Measurements from ENCODE around the gene ZNF469.

The ZNF469 gene

GRCh38 chr16:88414521-88415380, 32.0 kb downstream of the ZNF469 start:
- DNase-seq = no peak

DNA sequence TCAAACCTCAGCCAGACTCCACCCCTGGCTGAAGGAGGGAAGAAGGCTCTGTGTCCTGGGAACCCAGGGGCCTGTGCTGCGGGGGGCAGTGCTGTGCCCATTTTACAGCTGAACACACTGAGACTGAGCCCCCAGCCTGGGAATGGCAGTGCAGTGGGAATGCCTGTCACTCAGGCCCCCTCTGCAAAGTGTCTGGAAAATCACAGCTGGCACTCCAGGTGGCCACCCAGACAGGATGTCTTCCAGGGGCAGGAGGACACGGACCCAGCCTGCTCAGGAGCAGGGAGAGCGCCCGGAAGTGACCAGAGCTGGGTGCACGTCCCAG, 32.6 kb downstream of the ZNF469 start:
- no peak for DNase-seq

DNA sequence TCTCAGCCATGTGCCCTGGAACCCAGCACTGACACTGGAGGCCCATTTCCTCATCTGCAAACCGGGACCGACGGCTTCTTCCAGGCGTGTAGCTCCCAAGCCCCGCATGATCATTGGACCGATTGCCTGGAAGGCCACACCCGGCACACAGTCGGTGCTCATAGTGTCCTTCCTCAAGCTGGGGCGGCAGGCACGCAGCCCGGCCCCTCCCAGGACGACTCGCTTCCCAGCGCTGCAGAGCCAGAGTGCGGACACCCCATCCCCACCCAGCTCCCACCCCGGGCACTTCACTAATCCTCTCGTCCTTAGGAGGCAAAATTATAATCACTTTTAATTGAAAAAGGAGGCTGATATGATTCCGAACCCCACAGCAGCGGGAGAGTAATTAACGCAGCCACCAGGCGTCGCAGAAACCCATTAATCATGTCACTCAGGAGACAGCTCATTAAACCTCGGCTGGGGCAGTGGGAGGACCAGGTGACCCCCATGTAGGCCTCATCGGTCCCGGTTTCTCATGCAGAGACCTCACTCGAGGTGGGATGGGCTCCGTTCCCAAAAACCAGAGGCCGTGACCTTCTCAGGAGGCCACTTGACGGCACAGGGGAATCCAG, 33.1 kb downstream of the ZNF469 start:
- no peak for DNase-seq

GRCh38 chr16:88416686-88417085, 33.9 kb downstream of the ZNF469 start:
- DNase-seq = no peak

DNA sequence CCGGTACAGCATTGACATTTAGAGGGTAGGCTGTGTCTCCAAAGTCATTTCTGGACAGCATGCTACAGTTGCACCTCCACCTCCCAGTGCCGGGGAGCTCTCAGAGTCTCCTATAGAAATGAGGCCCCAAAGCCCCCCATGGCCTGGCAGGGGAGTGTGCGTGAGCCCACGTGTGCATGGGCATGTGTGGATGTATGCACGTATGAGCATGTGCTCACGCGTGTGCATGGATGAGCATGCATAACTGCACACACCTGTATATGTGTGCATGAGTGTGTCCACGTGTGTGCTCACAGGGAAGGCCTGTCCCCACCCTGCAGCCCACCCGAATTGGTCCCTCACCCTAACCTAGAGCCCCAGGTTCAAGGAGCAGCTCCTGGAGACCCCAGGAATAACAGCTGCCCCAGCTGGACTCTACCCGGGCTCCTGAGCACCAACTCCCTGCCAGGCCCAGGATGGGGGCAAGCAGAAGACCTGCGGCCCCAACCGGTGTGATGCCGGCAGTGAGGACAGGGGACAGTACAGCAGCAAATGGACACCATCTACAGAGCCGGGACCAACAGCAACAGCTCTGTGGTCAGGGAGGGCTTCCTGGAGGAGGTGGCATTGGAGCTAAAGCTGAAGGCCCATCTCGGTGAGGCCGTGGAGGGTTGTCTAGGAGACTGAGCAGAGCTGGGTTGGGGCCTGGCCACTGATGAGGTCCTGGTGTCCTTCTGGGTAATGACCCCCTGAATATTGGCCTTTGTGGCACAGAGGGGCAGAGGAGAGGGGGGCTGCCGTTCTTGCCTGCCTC, 35.1 kb downstream of the ZNF469 start:
- no peak for DNase-seq

DNA sequence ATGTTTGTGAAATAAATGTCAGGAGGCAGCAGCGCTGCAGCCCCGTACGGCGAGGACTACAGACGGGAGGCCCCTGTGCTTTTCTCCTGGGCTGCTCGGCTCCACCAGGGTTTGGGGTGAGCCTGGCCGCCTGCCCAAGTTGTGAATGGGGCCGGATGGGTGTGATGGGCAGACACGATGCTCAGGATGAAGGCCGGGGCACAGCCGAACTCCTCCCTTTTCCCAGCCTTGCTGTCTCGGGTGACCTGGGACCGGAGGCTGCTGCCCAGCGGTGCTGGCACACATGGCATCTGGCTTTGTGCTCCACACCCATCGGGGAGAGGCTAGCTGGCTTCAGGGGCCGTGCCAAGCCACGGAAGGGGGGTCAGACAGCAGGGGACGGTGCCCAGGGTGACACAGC, 36.1 kb downstream of the ZNF469 start:
- no peak for DNase-seq

GRCh38 chr16:88419790-88420189, 37.0 kb downstream of the ZNF469 start:
- no peak for DNase-seq

DNA sequence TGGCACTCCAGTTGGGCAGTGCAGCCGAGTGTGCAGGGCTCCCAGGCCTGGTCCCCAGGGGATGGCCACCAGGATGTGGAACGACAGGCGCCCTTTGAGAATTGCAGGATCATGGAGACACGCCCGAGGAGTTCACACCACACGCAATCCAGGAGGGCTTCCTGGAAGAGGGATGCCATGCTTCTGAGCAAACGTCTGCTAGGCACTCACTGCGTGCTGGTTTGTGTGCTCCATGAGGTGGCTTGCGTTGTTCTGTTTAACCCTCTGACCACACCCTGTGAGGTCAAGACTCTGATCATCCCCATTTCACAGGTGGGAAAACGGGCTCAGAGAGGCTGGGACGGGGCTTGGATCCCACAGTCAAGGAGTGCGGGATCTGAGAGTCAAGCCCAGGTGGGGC, 37.7 kb downstream of the ZNF469 start:
- DNase-seq = no peak

GRCh38 chr16:88421301-88421700, 38.5 kb downstream of the ZNF469 start:
- DNase-seq = no peak

DNA sequence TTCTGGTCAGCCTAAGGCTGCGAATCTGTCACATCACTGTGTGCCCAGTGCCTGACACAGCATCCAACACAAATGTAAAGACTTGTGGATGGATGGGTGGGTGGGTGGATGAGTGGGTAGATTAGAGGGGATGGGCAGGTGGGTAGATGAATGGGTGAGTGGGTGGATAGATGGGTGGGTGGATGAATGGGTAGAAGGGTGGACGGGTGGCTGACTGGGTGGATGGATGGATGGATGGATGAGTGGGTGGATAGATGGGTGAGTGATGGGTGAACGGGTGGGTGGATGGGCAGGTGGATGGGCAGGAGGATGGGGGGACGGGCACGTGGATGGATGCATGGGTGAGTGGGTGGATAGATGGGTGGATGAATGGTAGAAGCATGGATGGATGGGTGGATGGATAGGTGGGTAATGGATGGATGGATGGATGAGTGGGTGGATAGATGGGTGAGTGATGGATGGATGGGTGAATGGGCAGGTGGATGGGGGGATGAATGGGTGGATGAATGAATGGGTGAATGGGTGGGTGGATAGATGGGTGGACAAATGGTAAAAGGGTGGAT, 39.2 kb downstream of the ZNF469 start:
- no peak for DNase-seq

DNA sequence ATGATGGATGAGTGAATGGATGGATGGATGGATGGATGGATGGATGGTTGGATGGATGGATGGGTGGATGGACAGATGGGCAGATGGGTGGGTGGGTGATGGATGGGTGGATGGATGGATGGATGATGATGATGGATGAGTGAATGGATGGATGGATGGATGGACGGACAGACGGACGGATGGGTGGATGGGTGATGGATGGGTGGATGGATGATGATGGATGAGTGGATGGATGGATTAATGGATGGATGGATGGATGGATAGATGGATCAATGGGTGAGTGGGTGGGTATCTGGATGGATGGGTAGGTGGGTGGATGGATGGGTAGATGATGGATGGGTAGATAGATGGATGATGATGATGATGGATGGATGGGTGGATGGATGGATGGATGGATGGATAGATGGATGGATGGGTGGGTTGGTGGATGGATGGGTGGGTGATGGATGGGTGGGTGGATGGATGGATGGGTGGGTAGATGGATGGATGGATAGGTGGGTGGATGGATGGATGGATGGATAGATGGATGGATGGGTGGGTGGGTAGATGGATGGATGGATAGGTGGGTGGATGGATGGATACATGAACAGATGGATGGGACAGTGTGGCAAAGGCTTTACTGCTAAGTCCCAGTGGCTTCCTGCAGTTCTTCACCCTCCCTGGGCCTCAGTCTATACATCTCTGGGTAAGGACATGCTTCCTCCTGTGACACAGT, 40.1 kb downstream of the ZNF469 start:
- no peak for DNase-seq

DNA sequence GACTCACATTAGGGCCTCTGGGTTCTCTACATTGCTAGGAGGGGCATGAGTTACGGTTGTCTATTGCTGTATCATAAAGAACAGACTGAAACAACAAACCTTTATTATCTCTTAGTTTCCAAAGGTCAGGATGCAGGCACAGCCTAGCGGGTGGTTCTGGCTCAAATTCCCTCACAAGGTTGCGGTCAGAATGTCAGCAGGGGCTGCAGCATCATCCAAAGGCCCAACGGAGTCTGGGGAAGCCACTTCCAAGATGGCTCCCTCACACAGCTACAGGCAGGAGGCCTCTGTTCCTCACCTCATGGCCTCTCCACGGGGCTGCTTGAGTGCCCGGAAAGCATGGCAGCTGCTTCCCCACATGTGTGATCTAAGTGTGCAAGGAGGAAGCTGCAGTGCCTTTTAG, 40.7 kb downstream of the ZNF469 start:
- no peak for DNase-seq

DNA sequence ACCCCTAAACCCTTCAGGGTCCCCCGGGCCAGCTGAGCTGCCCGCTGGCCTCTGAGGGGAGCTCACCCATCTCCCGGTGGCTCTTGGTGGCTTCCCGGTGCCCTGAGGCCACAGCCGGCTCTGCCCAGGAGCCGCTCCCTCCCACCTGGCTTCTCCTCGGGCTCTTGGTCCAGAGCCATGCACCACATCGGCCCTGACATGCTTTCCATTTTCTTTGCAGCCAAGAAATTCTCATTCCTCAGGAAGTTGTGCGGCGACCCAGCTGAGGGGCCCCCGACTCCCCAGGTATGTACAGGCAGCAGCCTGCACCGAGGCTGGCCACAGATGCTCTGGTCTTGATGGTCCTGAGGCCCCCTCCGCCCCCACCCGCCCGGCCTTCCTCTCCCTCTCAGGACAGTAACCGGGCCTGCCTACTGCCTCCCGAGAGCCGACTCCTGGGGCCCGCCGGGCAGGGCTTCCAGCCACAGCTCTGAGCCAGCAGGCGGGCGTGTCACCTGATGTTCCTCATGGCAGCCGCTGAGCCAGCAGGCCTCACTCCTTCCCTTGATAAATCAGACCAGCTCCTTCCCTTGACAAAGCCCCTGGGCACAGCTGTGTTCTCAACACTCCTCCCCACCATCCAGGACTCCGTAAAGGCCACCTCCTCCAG, 42.0 kb downstream of the ZNF469 start:
- DNase-seq = no peak

DNA sequence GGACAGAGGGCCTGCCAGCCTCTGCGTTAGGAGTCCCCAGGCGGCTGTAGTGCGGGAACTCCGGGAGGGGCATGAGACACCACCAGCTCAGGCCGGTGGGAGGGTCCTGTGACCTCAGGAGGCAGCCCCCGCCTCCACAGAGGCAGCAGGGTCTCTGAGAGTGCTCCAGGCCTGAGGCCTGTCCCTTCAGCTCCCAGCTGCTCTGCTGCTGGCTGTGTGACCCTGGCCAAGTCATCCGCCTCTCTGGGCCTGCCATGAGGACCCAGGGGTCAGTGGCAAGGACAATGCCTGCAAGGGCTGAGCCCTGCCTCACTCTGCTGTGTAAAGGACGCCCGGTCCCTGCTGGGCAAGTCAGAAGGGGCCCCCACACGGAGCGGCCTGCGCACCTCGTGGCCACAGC, 43.3 kb downstream of the ZNF469 start:
- no peak for DNase-seq

DNA sequence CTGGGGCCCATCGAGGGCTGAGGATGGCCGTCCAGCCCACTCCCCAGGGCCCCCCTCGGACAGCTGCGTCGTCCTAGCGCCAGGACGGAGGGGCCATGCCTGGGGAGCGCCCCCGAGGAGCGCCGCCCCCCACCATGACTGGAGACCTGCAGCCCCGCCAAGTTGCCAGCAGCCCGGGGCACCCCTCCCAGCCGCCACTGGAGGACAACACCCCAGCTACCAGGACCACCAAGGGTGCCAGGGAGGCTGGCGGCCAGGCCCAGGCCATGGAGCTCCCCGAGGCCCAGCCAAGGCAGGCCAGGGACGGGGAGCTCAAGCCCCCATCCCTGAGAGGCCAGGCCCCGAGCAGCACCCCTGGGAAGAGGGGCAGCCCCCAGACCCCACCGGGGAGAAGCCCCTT, 44.6 kb downstream of the ZNF469 start:
- no peak for DNase-seq

GRCh38 chr16:88428156-88428555, 45.4 kb downstream of the ZNF469 start:
- DNase-seq = no peak

DNA sequence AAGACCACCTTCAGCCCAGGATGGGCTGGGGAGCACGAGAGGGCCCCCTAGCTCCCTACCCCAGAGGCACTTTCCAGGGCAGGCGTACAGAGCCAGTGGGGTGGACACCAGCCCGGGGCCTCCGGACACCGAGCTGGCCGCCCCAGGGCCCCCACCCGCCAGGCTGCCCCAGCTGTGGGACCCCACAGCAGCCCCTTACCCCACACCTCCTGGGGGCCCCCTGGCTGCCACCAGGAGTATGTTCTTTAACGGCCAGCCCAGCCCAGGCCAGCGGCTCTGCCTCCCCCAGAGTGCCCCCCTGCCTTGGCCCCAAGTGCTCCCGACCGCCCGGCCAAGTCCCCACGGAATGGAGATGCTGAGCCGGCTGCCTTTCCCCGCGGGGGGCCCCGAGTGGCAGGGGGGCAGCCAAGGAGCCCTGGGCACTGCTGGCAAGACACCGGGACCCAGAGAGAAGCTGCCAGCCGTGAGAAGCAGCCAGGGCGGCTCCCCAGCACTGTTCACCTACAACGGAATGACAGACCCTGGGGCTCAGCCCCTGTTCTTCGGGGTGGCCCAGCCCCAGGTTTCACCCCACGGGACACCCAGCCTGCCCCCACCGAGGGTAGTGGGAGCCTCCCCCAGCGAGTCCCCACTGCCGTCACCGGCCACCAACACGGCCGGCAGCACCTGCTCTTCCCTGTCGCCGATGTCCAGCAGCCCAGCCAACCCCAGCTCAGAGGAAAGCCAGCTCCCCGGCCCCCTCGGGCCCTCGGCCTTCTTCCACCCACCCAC, 46.0 kb downstream of the ZNF469 start:
- DNase-seq = no peak

DNA sequence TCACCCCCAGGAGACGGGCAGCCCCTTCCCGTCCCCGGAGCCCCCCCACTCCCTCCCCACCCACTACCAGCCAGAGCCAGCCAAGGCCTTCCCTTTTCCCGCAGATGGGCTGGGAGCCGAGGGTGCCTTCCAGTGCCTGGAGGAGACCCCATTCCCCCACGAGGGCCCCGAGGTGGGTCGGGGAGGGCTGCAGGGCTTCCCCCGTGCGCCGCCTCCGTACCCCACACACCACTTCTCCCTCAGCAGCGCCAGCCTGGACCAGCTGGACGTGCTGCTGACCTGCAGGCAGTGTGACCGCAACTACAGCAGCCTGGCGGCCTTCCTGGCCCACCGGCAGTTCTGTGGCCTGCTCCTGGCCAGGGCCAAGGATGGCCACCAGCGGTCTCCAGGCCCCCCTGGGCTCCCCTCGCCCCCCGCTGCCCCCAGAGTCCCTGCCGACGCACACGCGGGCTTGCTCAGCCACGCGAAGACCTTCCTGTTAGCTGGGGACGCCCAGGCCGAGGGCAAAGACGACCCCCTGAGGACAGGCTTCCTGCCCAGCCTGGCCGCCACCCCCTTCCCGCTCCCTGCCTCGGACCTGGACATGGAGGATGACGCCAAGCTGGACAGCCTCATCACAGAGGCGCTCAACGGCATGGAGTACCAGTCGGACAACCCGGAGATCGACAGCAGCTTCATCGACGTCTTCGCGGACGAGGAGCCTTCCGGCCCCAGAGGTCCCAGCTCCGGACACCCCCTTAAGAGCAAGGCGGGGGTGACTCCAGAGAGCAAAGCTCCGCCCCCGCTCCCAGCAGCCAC, 46.8 kb downstream of the ZNF469 start:
- DNase-seq = no peak

- DNase-seq = no peak
Measured at GRCh38 chr16:88430185-88430523, 47.4 kb downstream of the ZNF469 start.

DNA sequence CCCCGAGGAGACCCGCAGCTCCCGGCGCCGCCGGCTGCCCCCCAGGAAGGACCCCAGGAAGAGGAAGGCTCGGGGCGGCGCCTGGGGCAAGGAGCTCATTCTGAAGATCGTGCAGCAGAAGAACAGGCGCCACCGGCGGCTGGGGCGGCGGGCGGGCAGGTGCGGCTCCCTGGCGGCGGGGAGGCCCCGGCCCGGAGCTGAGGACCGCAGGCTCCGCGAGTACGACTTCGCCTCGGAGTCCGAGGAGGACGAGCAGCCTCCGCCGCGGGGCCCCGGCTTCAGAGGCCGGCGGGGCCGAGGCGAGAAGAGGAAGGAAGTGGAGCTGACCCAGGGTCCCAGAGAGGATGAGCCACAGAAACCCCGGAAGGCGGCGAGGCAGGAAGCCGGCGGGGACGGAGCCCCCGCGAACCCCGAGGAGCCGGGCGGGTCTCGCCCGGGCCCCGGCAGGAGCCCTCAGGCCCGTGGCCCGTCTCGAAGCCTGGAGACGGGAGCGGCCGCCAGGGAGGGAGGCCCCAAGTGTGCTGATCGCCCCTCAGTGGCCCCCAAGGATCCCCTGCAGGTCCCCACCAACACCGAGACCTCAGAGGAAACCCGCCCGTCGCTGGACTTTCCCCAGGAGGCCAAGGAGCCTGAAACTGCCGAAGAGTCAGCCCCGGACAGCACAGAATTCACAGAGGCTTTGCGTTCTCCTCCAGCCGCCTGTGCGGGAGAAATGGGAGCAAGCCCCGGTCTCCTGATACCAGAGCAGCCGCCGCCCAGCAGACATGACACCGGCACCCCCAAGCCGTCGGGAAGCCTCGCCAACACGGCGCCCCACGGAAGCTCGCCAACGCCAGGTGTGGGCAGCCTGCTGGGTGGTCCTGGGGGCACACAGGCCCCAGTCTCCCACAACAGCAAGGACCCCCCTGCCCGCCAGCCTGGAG, 48.0 kb downstream of the ZNF469 start:
- DNase-seq = peak; percentile 22

Measured in fibroblast of skin of right quadriceps (primary cell).